Subcutaneous preadipocyte (primary cell): ENCODE measurements around the gene DOK6. TPM values are rescaled to one million over a fixed set of nuclear protein-coding genes. Genes with fewer than 3 reads are reported as not detected.

Experiments used
- total RNA-seq: library from RNA; depleted of rRNA; stranded (reverse); fragments of >200 nt; gene quantifications from 2 replicates; pipeline ENCODE4 v1.2.3, GENCODE V29; 2012

Gene DOK6
- 0.37 TPM in 1 of 2 replicates, not detected in the other for total RNA-seq

GRCh38 chr18:69400253-69400975 lies at the start of gene DOK6:
Gene DOK6 (plus strand): TSS chr18:69400888.

